Neuron (in vitro differentiated cells): ENCODE measurements around the gene STT3B.

ENCODE experiments used
- H2AFZ ChIP-seq: one replicate; pipeline ENCODE4 v1.6.1; 2013; ENCODE audit warnings: low read depth, mild to moderate bottlenecking, inconsistent platforms, low read length, moderate library complexity
- H3K27me3 ChIP-seq: one replicate; pipeline ENCODE4 v1.6.1; 2013; ENCODE audit warnings: low read length; ENCODE audit not compliant: insufficient read depth
- H3K36me3 ChIP-seq: one replicate; pipeline ENCODE4 v1.6.1; 2013; ENCODE audit warnings: low read length; ENCODE audit not compliant: insufficient read depth
- H3K4me1 ChIP-seq: one replicate; pipeline ENCODE4 v1.6.1; 2013; ENCODE audit warnings: low read length; ENCODE audit not compliant: insufficient read depth
- H3K4me3 ChIP-seq: 2 replicates; pipeline ENCODE4 v1.5.1; 2013; ENCODE audit warnings: mild to moderate bottlenecking, low read length, moderate library complexity
- H3K9me3 ChIP-seq: one replicate; pipeline ENCODE4 v1.6.1; 2013; ENCODE audit warnings: low read length

Gene STT3B

GRCh38 chr3:31659246-31659645 is 126.5 kb downstream of the STT3B start:
- no peaks in the 10 kb centered on the region for H3K9me3 ChIP-seq
- peaks cover 10% of the 10 kb centered on the region for H3K4me1 ChIP-seq
- H3K4me3 ChIP-seq = no peak overlapping the region
- no peak overlapping the region for H2AFZ ChIP-seq
- H3K27me3 ChIP-seq = no peaks in the 10 kb centered on the region
- no peaks in the 10 kb centered on the region for H3K36me3 ChIP-seq

- Histone ChIP-seq H2AFZ (no peak overlapping the region), H3K4me1 (peaks cover 14% of the 10 kb centered on the region), H3K9me3 (no peaks in the 10 kb centered on the region), H3K36me3 (no peaks in the 10 kb centered on the region), H3K4me3 (no peak overlapping the region), H3K27me3 (no peaks in the 10 kb centered on the region)
Measured at GRCh38 chr3:31661286-31661685, 128.6 kb downstream of the STT3B start.

- no peak overlapping the region for H3K4me3 ChIP-seq
- no peaks in the 10 kb centered on the region for H3K27me3 ChIP-seq
- peaks cover 14% of the 10 kb centered on the region for H3K4me1 ChIP-seq
- no peaks in the 10 kb centered on the region for H3K36me3 ChIP-seq
- no peak overlapping the region for H2AFZ ChIP-seq
- no peaks in the 10 kb centered on the region for H3K9me3 ChIP-seq
Measured at GRCh38 chr3:31661993-31662670, 129.4 kb downstream of the STT3B start.

GRCh38 chr3:31664031-31664430 is 131.3 kb downstream of the STT3B start:
- Histone ChIP-seq H3K4me3 (no peak overlapping the region), H3K9me3 (no peaks in the 10 kb centered on the region), H3K27me3 (no peaks in the 10 kb centered on the region), H3K36me3 (no peaks in the 10 kb centered on the region), H3K4me1 (peaks cover 14% of the 10 kb centered on the region), H2AFZ (no peak overlapping the region)

- no peaks in the 10 kb centered on the region for H3K27me3 ChIP-seq
- no peak overlapping the region for H3K4me3 ChIP-seq
- H2AFZ ChIP-seq = no peak overlapping the region
- H3K4me1 ChIP-seq = peaks cover 4% of the 10 kb centered on the region
- H3K9me3 ChIP-seq = no peaks in the 10 kb centered on the region
- H3K36me3 ChIP-seq = no peaks in the 10 kb centered on the region
Measured at GRCh38 chr3:31667582-31667981, 134.9 kb downstream of the STT3B start.

GRCh38 chr3:31668242-31668641 is 135.5 kb downstream of the STT3B start:
- Histone ChIP-seq H3K4me1 (peaks cover 4% of the 10 kb centered on the region), H3K9me3 (no peaks in the 10 kb centered on the region), H2AFZ (no peak overlapping the region), H3K4me3 (no peak overlapping the region), H3K27me3 (no peaks in the 10 kb centered on the region), H3K36me3 (no peaks in the 10 kb centered on the region)

- no peaks in the 10 kb centered on the region for H3K27me3 ChIP-seq
- no peak overlapping the region for H2AFZ ChIP-seq
- H3K4me1 ChIP-seq = no peaks in the 10 kb centered on the region
- H3K36me3 ChIP-seq = no peaks in the 10 kb centered on the region
- no peaks in the 10 kb centered on the region for H3K9me3 ChIP-seq
- no peak overlapping the region for H3K4me3 ChIP-seq
Measured at GRCh38 chr3:31670136-31670535, 137.4 kb downstream of the STT3B start.

- no peaks in the 10 kb centered on the region for H3K27me3 ChIP-seq
- no peaks in the 10 kb centered on the region for H3K4me1 ChIP-seq
- H2AFZ ChIP-seq = no peak overlapping the region
- no peaks in the 10 kb centered on the region for H3K9me3 ChIP-seq
- no peak overlapping the region for H3K4me3 ChIP-seq
- no peaks in the 10 kb centered on the region for H3K36me3 ChIP-seq
Measured at GRCh38 chr3:31670722-31671121, 138.0 kb downstream of the STT3B start.

GRCh38 chr3:31671451-31671850 is 138.7 kb downstream of the STT3B start:
- H3K36me3 ChIP-seq = no peaks in the 10 kb centered on the region
- H3K9me3 ChIP-seq = no peaks in the 10 kb centered on the region
- peaks cover under 1% of the 10 kb centered on the region for H3K4me1 ChIP-seq
- no peak overlapping the region for H3K4me3 ChIP-seq
- no peaks in the 10 kb centered on the region for H3K27me3 ChIP-seq
- no peak overlapping the region for H2AFZ ChIP-seq

- Histone ChIP-seq H3K9me3 (no peaks in the 10 kb centered on the region), H3K36me3 (no peaks in the 10 kb centered on the region), H2AFZ (no peak overlapping the region), H3K4me3 (no peak overlapping the region), H3K27me3 (no peaks in the 10 kb centered on the region), H3K4me1 (peaks cover 4% of the 10 kb centered on the region)
Measured at GRCh38 chr3:31671976-31672375, 139.3 kb downstream of the STT3B start.

- Histone ChIP-seq H3K4me3 (no peak overlapping the region), H3K4me1 (peaks cover 11% of the 10 kb centered on the region), H2AFZ (no peak overlapping the region), H3K27me3 (no peaks in the 10 kb centered on the region), H3K36me3 (no peaks in the 10 kb centered on the region), H3K9me3 (no peaks in the 10 kb centered on the region)
Measured at GRCh38 chr3:31673950-31674349, 141.2 kb downstream of the STT3B start.

- Histone ChIP-seq H2AFZ (no peak overlapping the region), H3K4me3 (no peak overlapping the region), H3K27me3 (no peaks in the 10 kb centered on the region), H3K4me1 (peaks cover 15% of the 10 kb centered on the region), H3K9me3 (no peaks in the 10 kb centered on the region), H3K36me3 (no peaks in the 10 kb centered on the region)
Measured at GRCh38 chr3:31676556-31676955, 143.8 kb downstream of the STT3B start.

- Histone ChIP-seq H3K27me3 (no peaks in the 10 kb centered on the region), H3K9me3 (no peaks in the 10 kb centered on the region), H3K4me1 (peaks cover 15% of the 10 kb centered on the region)
Measured at GRCh38 chr3:31680072-31680870, 147.5 kb downstream of the STT3B start.

More at GRCh38 chr3:31680072-31680870, 147.5 kb downstream of the STT3B start:
- H3K36me3 ChIP-seq = no peaks in the 10 kb centered on the region
- H2AFZ ChIP-seq = no peak overlapping the region
- no peak overlapping the region for H3K4me3 ChIP-seq
